HUES64 (cell line): ENCODE results near the gene SPEM1.
A peak's percentile ranks its signal among the peaks of the same experiment; 100 is the strongest.

ENCODE experiments used
- H3K27ac ChIP-seq: 2 replicates; pipeline ENCODE4 v1.7.0; 2013; ENCODE audit warnings: low read depth, low read length, inconsistent platforms
- H3K27me3 ChIP-seq: 2 replicates; pipeline ENCODE4 v1.6.1; 2013; ENCODE audit warnings: mild to moderate bottlenecking, low read length; ENCODE audit not compliant: insufficient read depth
- H3K36me3 ChIP-seq: 2 replicates; pipeline ENCODE4 v1.6.1; 2013; ENCODE audit warnings: mild to moderate bottlenecking, low read length; ENCODE audit not compliant: insufficient read depth
- H3K4me1 ChIP-seq: 2 replicates; pipeline ENCODE4 v1.6.1; 2013; ENCODE audit warnings: mild to moderate bottlenecking, low read length, moderate library complexity; ENCODE audit not compliant: insufficient read depth
- H3K4me3 ChIP-seq: 2 replicates; pipeline ENCODE4 v1.5.1; 2013; ENCODE audit warnings: mild to moderate bottlenecking, low read length, moderate library complexity
- H3K9ac ChIP-seq: 2 replicates; pipeline ENCODE4 v1.6.1; 2013; ENCODE audit warnings: mild to moderate bottlenecking, low read depth, low read length
- H3K9me3 ChIP-seq: 2 replicates; pipeline ENCODE4 v1.6.1; 2013; ENCODE audit warnings: low read depth, low read length; ENCODE audit not compliant: insufficient read depth
- WGBS: fragments of 150-250, 120-280 bp; methylation state at CpG from one replicate; pipeline ENCODE4 v1.1.7; 2013; ENCODE audit warnings: missing lambda C conversion rate; 5-methylcytosine and 5-hydroxymethylcytosine counted together

The SPEM1 gene

GRCh38 chr17:7384489-7385081 is 35.5 kb upstream of the SPEM1 start:
- peak overlapping the region; percentile 35; the same call in 1 of the 2 replicates for H3K9ac ChIP-seq
- WGBS: 45% methylated on average over 23 of the region's 23 CpGs
- no peaks in the 10 kb centered on the region for H3K4me1 ChIP-seq
- peaks cover 19% of the 10 kb centered on the region for H3K36me3 ChIP-seq
- peaks cover 41% of the 10 kb centered on the region for H3K27me3 ChIP-seq
- H3K9me3 ChIP-seq: 0 out of 2 replicates have a peak, but pooled peaks cover 1% of the 10 kb centered on the region
- peak overlapping the region; percentile 56 for H3K4me3 ChIP-seq
- H3K27ac ChIP-seq: no peak overlapping the region

- H3K9ac ChIP-seq: no peak overlapping the region
- no peaks in the 10 kb centered on the region for H3K9me3 ChIP-seq
- peaks cover under 1% of the 10 kb centered on the region for H3K27me3 ChIP-seq
- WGBS: 94% methylated on average over 10 of the region's 10 CpGs
- H3K4me1 ChIP-seq: no peaks in the 10 kb centered on the region
- H3K36me3 ChIP-seq: peaks cover 46% of the 10 kb centered on the region
- H3K27ac ChIP-seq: no peak overlapping the region
- H3K4me3 ChIP-seq: no peak overlapping the region
These were observed 31.3 kb upstream of the SPEM1 start for GRCh38 chr17:7388856-7389255.

GRCh38 chr17:7389924-7390910 is 29.9 kb upstream of the SPEM1 start:
- H3K27ac ChIP-seq: no peak overlapping the region
- WGBS: 67% methylated on average over 18 of the region's 19 CpGs
- no peaks in the 10 kb centered on the region for H3K4me1 ChIP-seq
- no peaks in the 10 kb centered on the region for H3K27me3 ChIP-seq
- H3K9me3 ChIP-seq: no peaks in the 10 kb centered on the region
- H3K9ac ChIP-seq: no peak overlapping the region
- peaks cover 46% of the 10 kb centered on the region for H3K36me3 ChIP-seq
- H3K4me3 ChIP-seq: no peak overlapping the region

- Histone ChIP-seq H3K36me3 (peaks cover 46% of the 10 kb centered on the region), H3K9me3 (no peaks in the 10 kb centered on the region)
- 79% methylated on average over 2 of the region's 2 CpGs for WGBS
These were observed 28.8 kb upstream of the SPEM1 start for GRCh38 chr17:7391307-7391706.

DNA sequence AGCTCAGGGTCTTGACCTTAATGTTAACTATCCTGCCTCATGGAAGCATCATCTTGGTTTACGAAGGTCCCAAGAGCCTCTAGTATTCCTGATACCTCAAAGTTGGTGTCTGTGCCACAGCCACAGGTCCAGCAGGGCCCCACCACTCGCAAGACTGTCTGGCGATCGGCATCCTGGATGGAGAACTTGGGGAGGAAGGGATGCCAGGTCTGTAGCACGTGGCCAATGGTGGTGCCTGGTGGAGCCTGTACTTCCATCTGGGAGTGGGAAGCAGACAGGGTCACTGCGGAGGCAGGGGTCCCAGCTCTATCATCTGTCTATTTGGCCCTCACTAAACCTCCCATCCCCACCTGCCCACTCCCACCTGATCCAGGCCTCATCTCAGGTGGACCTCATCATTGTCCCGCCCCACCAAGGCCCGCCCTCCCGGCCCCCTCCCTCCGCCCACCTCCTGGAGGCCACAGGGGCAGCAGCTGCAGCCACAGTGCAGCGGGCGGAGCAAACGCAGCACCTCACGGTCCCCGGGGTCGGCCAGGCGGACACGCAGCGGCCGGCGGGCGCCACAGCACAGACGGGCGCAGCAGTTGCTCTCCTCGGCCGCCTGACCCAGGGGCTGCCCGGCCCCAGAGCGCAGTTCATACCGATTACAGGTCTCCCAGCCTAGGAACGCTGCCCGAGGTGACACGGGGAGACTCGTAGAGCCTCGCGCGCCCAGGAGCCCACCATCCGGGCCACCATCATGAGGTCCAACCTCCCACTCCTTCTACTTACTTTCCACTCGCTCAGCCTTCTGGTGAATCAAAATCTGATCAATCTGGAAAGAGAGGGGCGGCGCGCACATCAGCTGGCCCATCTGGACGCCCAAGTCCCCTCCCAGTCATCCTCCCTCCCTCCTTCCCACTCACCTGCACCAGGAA is 27.2 kb upstream of the SPEM1 start:
- peaks cover 42% of the 10 kb centered on the region for H3K36me3 ChIP-seq
- H3K4me1 ChIP-seq: no peaks in the 10 kb centered on the region
- no peak overlapping the region for H3K27ac ChIP-seq
- WGBS: 90% methylated on average over 41 of the region's 42 CpGs
- no peak overlapping the region for H3K9ac ChIP-seq
- H3K4me3 ChIP-seq: peak overlapping the region; percentile 77
- H3K27me3 ChIP-seq: no peaks in the 10 kb centered on the region
- no peaks in the 10 kb centered on the region for H3K9me3 ChIP-seq

More at GRCh38 chr17:7391307-7391706, 28.8 kb upstream of the SPEM1 start:
- Histone ChIP-seq H3K4me3 (no peak overlapping the region), H3K27ac (no peak overlapping the region), H3K4me1 (no peaks in the 10 kb centered on the region), H3K9ac (no peak overlapping the region), H3K27me3 (no peaks in the 10 kb centered on the region)

GRCh38 chr17:7393613-7394451 is 26.3 kb upstream of the SPEM1 start:
- Histone ChIP-seq H3K27me3 (no peaks in the 10 kb centered on the region), H3K4me3 (peak overlapping the region; percentile 77), H3K27ac (peak overlapping the region; percentile 78; the same call in 1 of the 2 replicates), H3K9me3 (no peaks in the 10 kb centered on the region), H3K4me1 (no peaks in the 10 kb centered on the region), H3K9ac (peak overlapping the region; percentile 45; the same call in 1 of the 2 replicates), H3K36me3 (peaks cover 34% of the 10 kb centered on the region)
- whole genome bisulfite sequencing: 22% methylated on average over 48 of the region's 48 CpGs

DNA sequence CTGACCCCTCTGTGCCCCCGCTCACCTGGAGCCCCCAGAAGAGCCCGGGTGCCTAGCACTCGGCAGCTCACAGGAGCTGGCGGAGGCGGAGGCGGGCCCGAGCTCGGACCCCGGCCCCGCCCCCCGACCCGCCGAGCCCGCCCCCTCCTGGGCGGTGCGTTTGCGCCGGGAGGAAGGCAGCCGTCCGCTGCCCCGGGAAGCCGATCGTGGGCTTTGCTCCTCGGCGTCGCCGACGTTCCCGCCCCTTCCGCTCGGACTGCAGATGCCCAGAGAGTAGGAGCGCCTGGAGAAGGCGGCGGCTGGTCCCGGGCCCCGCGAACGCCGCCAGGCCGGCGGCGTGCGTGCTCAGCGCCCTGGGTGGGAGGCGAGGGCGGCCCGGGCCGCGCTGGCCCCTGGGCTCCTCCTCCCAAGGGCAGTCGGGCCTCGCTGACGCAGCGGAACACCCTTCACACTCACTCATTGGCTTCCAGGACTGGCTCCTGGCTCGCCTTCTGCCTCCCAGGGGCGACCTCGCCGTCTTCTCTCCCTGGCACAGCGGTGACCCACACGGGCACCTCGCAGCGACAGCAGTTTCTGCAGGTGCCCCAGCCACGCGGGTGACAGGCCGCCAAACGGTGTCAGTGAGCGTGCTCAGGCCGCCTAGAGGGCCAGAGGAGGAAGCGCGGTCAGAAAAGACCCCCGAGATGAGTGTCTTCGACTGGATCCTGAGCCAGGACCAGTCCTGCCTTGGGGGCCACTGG is 25.5 kb upstream of the SPEM1 start, which contains the start of gene PLSCR3:
Gene PLSCR3 (minus strand): TSS at position 74 of the 740 bp plus-strand sequence. CDS start 415 bp downstream, outside the sequence.
- Histone ChIP-seq H3K27ac (peak within 1 kb of the TSS; percentile 78; the same call in 1 of the 2 replicates), H3K27me3 (no peaks in the 10 kb centered on the region), H3K9me3 (no peaks in the 10 kb centered on the region), H3K4me1 (no peaks in the 10 kb centered on the region), H3K36me3 (peaks cover 26% of the 10 kb centered on the region), H3K9ac (peak within 1 kb of the TSS; percentile 70), H3K4me3 (peak within 1 kb of the TSS; percentile 77)
- WGBS: under 1% methylated on average over 71 of the region's 71 CpGs

GRCh38 chr17:7396147-7396546 is 24.0 kb upstream of the SPEM1 start:
- H3K9me3 ChIP-seq: no peaks in the 10 kb centered on the region
- H3K4me3 ChIP-seq: no peak overlapping the region
- 92% methylated on average over 4 of the region's 4 CpGs for WGBS
- H3K27me3 ChIP-seq: no peaks in the 10 kb centered on the region
- H3K4me1 ChIP-seq: no peaks in the 10 kb centered on the region
- H3K27ac ChIP-seq: no peak overlapping the region
- peaks cover 15% of the 10 kb centered on the region for H3K36me3 ChIP-seq
- H3K9ac ChIP-seq: no peak overlapping the region

DNA sequence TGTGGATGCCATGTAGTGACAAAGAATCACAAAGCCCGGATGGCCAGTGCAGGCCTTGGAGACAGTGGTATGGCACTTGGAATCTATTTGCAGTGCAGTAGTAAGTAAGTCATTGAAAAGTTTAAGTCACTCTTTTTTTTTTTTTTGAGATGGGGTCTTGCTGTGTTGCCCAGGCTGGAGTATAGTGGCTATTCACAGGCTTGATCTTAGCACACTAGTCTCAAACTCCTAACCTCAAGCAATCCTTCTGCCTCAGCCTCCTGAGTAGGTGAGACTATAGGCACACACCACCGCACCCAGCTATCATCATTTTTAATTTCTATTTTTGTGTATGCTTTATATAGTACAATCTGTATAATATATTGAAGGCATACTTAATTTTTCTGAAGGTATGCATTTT is 21.5 kb upstream of the SPEM1 start:
- Histone ChIP-seq H3K9me3 (no peaks in the 10 kb centered on the region), H3K27ac (no peak overlapping the region), H3K4me3 (no peak overlapping the region), H3K4me1 (peaks cover 7% of the 10 kb centered on the region; the same call in 1 of the 2 replicates), H3K36me3 (0 out of 2 replicates have a peak, but pooled peaks cover 2% of the 10 kb centered on the region), H3K27me3 (no peaks in the 10 kb centered on the region), H3K9ac (no peak overlapping the region)
- 91% methylated on average over 1 of the region's 2 CpGs for WGBS
